OCI-LY1 (cell line): ENCODE measurements around the gene HGFAC.

Experiments used
- H2AFZ ChIP-seq: fragments of 200-600 bp; sonication (generic), shearing (Covaris generic); 2 replicates; pipeline ENCODE4 v1.6.0; 2014; ENCODE audit warnings: antibody characterized with exemption, mild to moderate bottlenecking, low read length
- H3F3A ChIP-seq: fragments of 200-600 bp; sonication (generic), shearing (Covaris generic); 2 replicates; pipeline ENCODE4 v1.6.0; 2014; ENCODE audit warnings: mild to moderate bottlenecking, antibody characterized with exemption, low read length, moderate library complexity; ENCODE audit not compliant: insufficient read depth
- H3K27ac ChIP-seq: fragments of 200-600 bp; sonication (generic); 2 replicates; pipeline ENCODE4 v1.5.1; 2014; ENCODE audit warnings: low read length, mixed run types, mild to moderate bottlenecking, low read depth; ENCODE audit not compliant: poor library complexity, severe bottlenecking
- H3K27me3 ChIP-seq: fragments of 200-600 bp; sonication (generic); 2 replicates; pipeline ENCODE4 v1.6.0; 2014; ENCODE audit warnings: antibody characterized with exemption, mild to moderate bottlenecking, low read length, moderate library complexity; ENCODE audit not compliant: insufficient read depth
- H3K36me3 ChIP-seq: fragments of 200-600 bp; sonication (generic); 2 replicates; pipeline ENCODE4 v1.6.1; 2014; ENCODE audit warnings: mild to moderate bottlenecking, antibody characterized with exemption, low read length, moderate library complexity, mixed read lengths; ENCODE audit not compliant: insufficient read depth
- H3K4me1 ChIP-seq: fragments of 200-600 bp; sonication (generic); 2 replicates; pipeline ENCODE4 v1.5.1; 2014; ENCODE audit warnings: mild to moderate bottlenecking, low read length, moderate library complexity; ENCODE audit not compliant: insufficient read depth, severe bottlenecking
- H3K4me2 ChIP-seq: fragments of 200-600 bp; sonication (generic), shearing (Covaris generic); 2 replicates; pipeline ENCODE4 v1.6.1; 2014; ENCODE audit warnings: low read length
- H3K4me3 ChIP-seq: fragments of 200-600 bp; sonication (generic); 2 replicates; pipeline ENCODE4 v1.5.1; 2014; ENCODE audit warnings: low read length, low read depth, mild to moderate bottlenecking, mixed read lengths; ENCODE audit not compliant: poor library complexity, severe bottlenecking
- H3K79me2 ChIP-seq: fragments of 200-600 bp; shearing (Covaris generic); 2 replicates; pipeline ENCODE4 v1.6.1; 2016; ENCODE audit warnings: mixed run types, low read length, mixed read lengths; ENCODE audit not compliant: insufficient read depth
- H3K9ac ChIP-seq: fragments of 200-600 bp; sonication (generic), shearing (Covaris generic); 2 replicates; pipeline ENCODE4 v1.6.1; 2014; ENCODE audit warnings: mild to moderate bottlenecking, low read length, mixed read lengths
- H3K9me2 ChIP-seq: fragments of 200-600 bp; sonication (generic), shearing (Covaris generic); 2 replicates; pipeline ENCODE4 v1.6.1; 2014; ENCODE audit warnings: low read depth, mild to moderate bottlenecking, low read length, mixed read lengths
- H3K9me3 ChIP-seq: fragments of 200-600 bp; shearing (Covaris generic); 2 replicates; pipeline ENCODE4 v1.6.1; 2014; ENCODE audit warnings: low read length, mixed read lengths
- H4K20me1 ChIP-seq: fragments of 200-600 bp; sonication (generic), shearing (Covaris generic); 2 replicates; pipeline ENCODE4 v1.6.0; 2016; ENCODE audit warnings: mild to moderate bottlenecking, low read length; ENCODE audit not compliant: insufficient read depth
- CTCF ChIP-seq: fragments of 200-600 bp; sonication (generic), shearing (Covaris generic); IDR thresholded peaks from 2 replicates; pipeline ENCODE4 v1.5.1; 2017; ENCODE audit warnings: mild to moderate bottlenecking, antibody characterized with exemption, low read length, moderate library complexity, mixed read lengths
- EZH2 ChIP-seq: fragments of 200-600 bp; sonication (generic), shearing (Covaris generic); IDR thresholded peaks from 2 replicates; pipeline ENCODE4 v1.8.0; 2017; ENCODE audit warnings: borderline replicate concordance, mixed run types, mild to moderate bottlenecking, antibody characterized with exemption, low read length, moderate library complexity, mixed read lengths

HGFAC gene

GRCh38 chr4:3431446-3431993 is 10.2 kb upstream of the HGFAC start:
- Histone ChIP-seq H2AFZ (no peak overlapping the region), H3K36me3 (no peaks in the 10 kb centered on the region), H3K27ac (no peak overlapping the region)

GRCh38 chr4:3432381-3432790 is 9.4 kb upstream of the HGFAC start:
- H3K79me2 ChIP-seq: no peaks in the 10 kb centered on the region
- no peaks in the 10 kb centered on the region for H3F3A ChIP-seq
- H3K9me2 ChIP-seq: no peaks in the 10 kb centered on the region
- no peak overlapping the region for H3K9ac ChIP-seq
- no peak overlapping the region for H3K27ac ChIP-seq
- no peaks in the 10 kb centered on the region for H3K4me1 ChIP-seq
- TF ChIP-seq EZH2 (no peak), CTCF (no peak)
- no peaks in the 10 kb centered on the region for H3K27me3 ChIP-seq
- H2AFZ ChIP-seq: no peak overlapping the region
- H3K36me3 ChIP-seq: no peaks in the 10 kb centered on the region
- no peak overlapping the region for H3K4me2 ChIP-seq
- H3K9me3 ChIP-seq: no peaks in the 10 kb centered on the region
- no peak overlapping the region for H3K4me3 ChIP-seq
- H4K20me1 ChIP-seq: no peaks in the 10 kb centered on the region

More at GRCh38 chr4:3431446-3431993, 10.2 kb upstream of the HGFAC start:
- Histone ChIP-seq H3K9me2 (no peaks in the 10 kb centered on the region), H3K4me2 (no peak overlapping the region), H3K4me3 (no peak overlapping the region), H4K20me1 (no peaks in the 10 kb centered on the region), H3K4me1 (no peaks in the 10 kb centered on the region), H3K9ac (no peak overlapping the region), H3K79me2 (no peaks in the 10 kb centered on the region), H3F3A (no peaks in the 10 kb centered on the region), H3K27me3 (no peaks in the 10 kb centered on the region), H3K9me3 (no peaks in the 10 kb centered on the region)
- no peak for TF ChIP-seq CTCF
- TF ChIP-seq EZH2: no peak

GRCh38 chr4:3433138-3433869 is 8.5 kb upstream of the HGFAC start:
- Histone ChIP-seq H3K27ac (no peak overlapping the region), H3K4me2 (no peak overlapping the region)

More at GRCh38 chr4:3433138-3433869, 8.5 kb upstream of the HGFAC start:
- Histone ChIP-seq H3K79me2 (no peaks in the 10 kb centered on the region), H2AFZ (no peak overlapping the region), H3K36me3 (no peaks in the 10 kb centered on the region), H3K9me3 (no peaks in the 10 kb centered on the region), H4K20me1 (no peaks in the 10 kb centered on the region), H3K9me2 (no peaks in the 10 kb centered on the region), H3K4me3 (no peak overlapping the region), H3F3A (no peaks in the 10 kb centered on the region), H3K27me3 (no peaks in the 10 kb centered on the region), H3K4me1 (no peaks in the 10 kb centered on the region), H3K9ac (no peak overlapping the region)
- no peak for TF ChIP-seq EZH2
- TF ChIP-seq CTCF: no peak
